ENCODE results near the gene S100A16.
"Not testable (repeated sequence)": the region's sequence is repeated elsewhere in the genome, so short reads cannot be mapped to it uniquely, and the experiment has no call there.

Gene S100A16

GRCh38 chr1:153577138-153577537, 35.8 kb downstream of the S100A16 start:
- TF ChIP-seq, protein P1, sequence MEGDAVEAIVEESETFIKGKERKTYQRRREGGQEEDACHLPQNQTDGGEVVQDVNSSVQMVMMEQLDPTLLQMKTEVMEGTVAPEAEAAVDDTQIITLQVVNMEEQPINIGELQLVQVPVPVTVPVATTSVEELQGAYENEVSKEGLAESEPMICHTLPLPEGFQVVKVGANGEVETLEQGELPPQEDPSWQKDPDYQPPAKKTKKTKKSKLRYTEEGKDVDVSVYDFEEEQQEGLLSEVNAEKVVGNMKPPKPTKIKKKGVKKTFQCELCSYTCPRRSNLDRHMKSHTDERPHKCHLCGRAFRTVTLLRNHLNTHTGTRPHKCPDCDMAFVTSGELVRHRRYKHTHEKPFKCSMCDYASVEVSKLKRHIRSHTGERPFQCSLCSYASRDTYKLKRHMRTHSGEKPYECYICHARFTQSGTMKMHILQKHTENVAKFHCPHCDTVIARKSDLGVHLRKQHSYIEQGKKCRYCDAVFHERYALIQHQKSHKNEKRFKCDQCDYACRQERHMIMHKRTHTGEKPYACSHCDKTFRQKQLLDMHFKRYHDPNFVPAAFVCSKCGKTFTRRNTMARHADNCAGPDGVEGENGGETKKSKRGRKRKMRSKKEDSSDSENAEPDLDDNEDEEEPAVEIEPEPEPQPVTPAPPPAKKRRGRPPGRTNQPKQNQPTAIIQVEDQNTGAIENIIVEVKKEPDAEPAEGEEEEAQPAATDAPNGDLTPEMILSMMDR (IDR thresholded peaks at IDR 0.05; ENCODE audit: poor library complexity, severe bottlenecking), result no peak
- H3K4me3 ChIP-seq (ENCODE audit: severe bottlenecking), result no peak overlapping the region
- H3K27ac ChIP-seq (ENCODE audit: poor library complexity, severe bottlenecking), result no peak overlapping the region
- peaks cover 16% of the 10 kb centered on the region for H3K4me1 ChIP-seq (ENCODE audit: insufficient read depth, poor library complexity, severe bottlenecking)
- no peak for ATAC-seq (ENCODE audit: low read depth)
- no peaks in the 10 kb centered on the region for H3K36me3 ChIP-seq (ENCODE audit: low read depth)
- no peaks in the 10 kb centered on the region for H3K9me3 ChIP-seq (ENCODE audit: severe bottlenecking)
- DNase-seq (ENCODE audit: low spot score), result no peak
- no peaks in the 10 kb centered on the region for H3K27me3 ChIP-seq (ENCODE audit: insufficient read depth, poor library complexity, severe bottlenecking)

DNA sequence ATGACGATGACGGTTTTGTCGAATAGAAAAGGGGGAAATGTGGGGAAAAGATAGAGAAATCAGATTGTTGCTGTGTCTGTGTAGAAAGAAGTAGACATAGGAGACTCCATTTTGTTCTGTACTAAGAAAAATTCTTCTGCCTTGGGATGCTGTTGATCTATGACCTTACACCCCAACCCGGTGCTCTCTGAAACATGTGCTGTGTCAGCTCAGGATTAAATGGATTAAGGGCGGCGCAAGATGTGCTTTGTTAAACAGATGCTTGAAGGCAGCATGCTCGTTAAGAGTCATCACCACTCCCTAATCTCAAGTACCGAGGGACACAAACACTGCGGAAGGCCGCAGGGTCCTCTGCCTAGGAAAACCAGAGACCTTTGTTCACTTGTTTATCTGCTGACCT, 37.4 kb downstream of the S100A16 start:
- not testable (repeated sequence) for DNase-seq (ENCODE audit: low spot score); ATAC-seq (ENCODE audit: low read depth); H3K27me3 ChIP-seq (ENCODE audit: insufficient read depth, poor library complexity, severe bottlenecking); H3K4me3 ChIP-seq (ENCODE audit: severe bottlenecking); H3K36me3 ChIP-seq (ENCODE audit: low read depth); H3K27ac ChIP-seq (ENCODE audit: poor library complexity, severe bottlenecking); H3K9me3 ChIP-seq (ENCODE audit: severe bottlenecking)
- H3K4me1 ChIP-seq (ENCODE audit: insufficient read depth, poor library complexity, severe bottlenecking), result peaks cover 16% of the 10 kb centered on the region

- not testable (repeated sequence) for ATAC-seq (ENCODE audit: low read depth); H3K36me3 ChIP-seq (ENCODE audit: low read depth); H3K4me3 ChIP-seq (ENCODE audit: severe bottlenecking); H3K27ac ChIP-seq (ENCODE audit: poor library complexity, severe bottlenecking); H3K27me3 ChIP-seq (ENCODE audit: insufficient read depth, poor library complexity, severe bottlenecking); H3K9me3 ChIP-seq (ENCODE audit: severe bottlenecking); DNase-seq (ENCODE audit: low spot score)
- H3K4me1 ChIP-seq (ENCODE audit: insufficient read depth, poor library complexity, severe bottlenecking), result peaks cover 16% of the 10 kb centered on the region
Observed at GRCh38 chr1:153575081-153575491, 37.9 kb downstream of the S100A16 start.

GRCh38 chr1:153573351-153573750, 39.6 kb downstream of the S100A16 start:
- Histone ChIP-seq H3K36me3 (ENCODE audit: low read depth) (no peaks in the 10 kb centered on the region), H3K4me3 (ENCODE audit: severe bottlenecking) (no peak overlapping the region), H3K27me3 (ENCODE audit: insufficient read depth, poor library complexity, severe bottlenecking) (no peaks in the 10 kb centered on the region), H3K9me3 (ENCODE audit: severe bottlenecking) (no peaks in the 10 kb centered on the region), H3K27ac (ENCODE audit: poor library complexity, severe bottlenecking) (peak overlapping the region; percentile 82), H3K4me1 (ENCODE audit: insufficient read depth, poor library complexity, severe bottlenecking) (peaks cover 20% of the 10 kb centered on the region)
- TF ChIP-seq, protein P1 (IDR thresholded peaks at IDR 0.05; ENCODE audit: poor library complexity, severe bottlenecking), result no peak
- ATAC-seq (ENCODE audit: low read depth) (no peak), DNase-seq (ENCODE audit: low spot score) (no peak)

- no peak overlapping the region for H3K4me3 ChIP-seq (ENCODE audit: severe bottlenecking)
- TF ChIP-seq, protein P1 (IDR thresholded peaks at IDR 0.05; ENCODE audit: poor library complexity, severe bottlenecking), result peak; percentile 98
- H3K9me3 ChIP-seq (ENCODE audit: severe bottlenecking), result no peaks in the 10 kb centered on the region
- peak; percentile 84 for DNase-seq (ENCODE audit: low spot score)
- peak; percentile 73 for ATAC-seq (ENCODE audit: low read depth)
- H3K27ac ChIP-seq (ENCODE audit: poor library complexity, severe bottlenecking), result peak overlapping the region; percentile 82
- H3K27me3 ChIP-seq (ENCODE audit: insufficient read depth, poor library complexity, severe bottlenecking), result no peaks in the 10 kb centered on the region
- H3K36me3 ChIP-seq (ENCODE audit: low read depth), result no peaks in the 10 kb centered on the region
- H3K4me1 ChIP-seq (ENCODE audit: insufficient read depth, poor library complexity, severe bottlenecking), result peaks cover 27% of the 10 kb centered on the region
Observed at GRCh38 chr1:153572569-153573015, 40.3 kb downstream of the S100A16 start.

- TF ChIP-seq, protein P1 (IDR thresholded peaks at IDR 0.05; ENCODE audit: poor library complexity, severe bottlenecking), result no peak
- Histone ChIP-seq H3K4me1 (ENCODE audit: insufficient read depth, poor library complexity, severe bottlenecking) (peaks cover 36% of the 10 kb centered on the region), H3K4me3 (ENCODE audit: severe bottlenecking) (no peak overlapping the region), H3K36me3 (ENCODE audit: low read depth) (no peaks in the 10 kb centered on the region), H3K27me3 (ENCODE audit: insufficient read depth, poor library complexity, severe bottlenecking) (no peaks in the 10 kb centered on the region), H3K27ac (ENCODE audit: poor library complexity, severe bottlenecking) (peak overlapping the region; percentile 82), H3K9me3 (ENCODE audit: severe bottlenecking) (no peaks in the 10 kb centered on the region)
- ATAC-seq (ENCODE audit: low read depth) (no peak), DNase-seq (ENCODE audit: low spot score) (no peak)
Observed at GRCh38 chr1:153571706-153572105, 41.2 kb downstream of the S100A16 start.
